ENCODE data around the gene CTRB1.
"Not testable (repeated sequence)": the region's sequence is repeated elsewhere in the genome, so short reads cannot be mapped to it uniquely, and the experiment has no call there.

Gene CTRB1

GRCh38 chr16:75257886-75258806, 39.4 kb downstream of the CTRB1 start:
- no peak for DNase-seq

GRCh38 chr16:75258807-75259141, 40.0 kb downstream of the CTRB1 start:
- DNase-seq: no peak

GRCh38 chr16:75260851-75261589, 42.2 kb downstream of the CTRB1 start:
- no peak for DNase-seq

- DNase-seq: no peak
Measured at GRCh38 chr16:75261590-75262078, 42.8 kb downstream of the CTRB1 start.

GRCh38 chr16:75262104-75262799, 43.5 kb downstream of the CTRB1 start:
- DNase-seq: no peak

GRCh38 chr16:75262800-75263127, 44.0 kb downstream of the CTRB1 start:
- DNase-seq: no peak

GRCh38 chr16:75263291-75263962, 44.6 kb downstream of the CTRB1 start:
- DNase-seq: no peak

- no peak for DNase-seq
Measured at GRCh38 chr16:75263963-75264445, 45.2 kb downstream of the CTRB1 start.

GRCh38 chr16:75264457-75264998, 45.7 kb downstream of the CTRB1 start:
- DNase-seq: no peak

GRCh38 chr16:75264999-75265910, 46.5 kb downstream of the CTRB1 start:
- DNase-seq: no peak

- no peak for DNase-seq
Measured at GRCh38 chr16:75265911-75266701, 47.3 kb downstream of the CTRB1 start.

GRCh38 chr16:75266738-75267630, 48.2 kb downstream of the CTRB1 start:
- DNase-seq: peak; percentile 31

- peak; percentile 68 for DNase-seq
Measured at GRCh38 chr16:75267631-75268264, 49.0 kb downstream of the CTRB1 start.

- DNase-seq: not testable (repeated sequence)
Measured at GRCh38 chr16:75269358-75269757, 50.6 kb downstream of the CTRB1 start.

- DNase-seq: no peak
Measured at GRCh38 chr16:75271441-75272096, 52.8 kb downstream of the CTRB1 start.

- no peak for DNase-seq
Measured at GRCh38 chr16:75272097-75272551, 53.3 kb downstream of the CTRB1 start.

GRCh38 chr16:75272629-75273028, 53.8 kb downstream of the CTRB1 start:
- DNase-seq: not testable (repeated sequence)

All from DMS79 treated with DMSO at 0.1 percent for 48 hours (cell line).